MM.1S (cell line): ENCODE data around the gene NDST1.

ENCODE experiments used
- CTCF ChIP-seq: fragments of 300-600 bp; sonication (generic); IDR thresholded peaks from 2 replicates; pipeline ENCODE4 v1.5.1; 2016; ENCODE audit warnings: antibody characterized with exemption, low read length, mixed read lengths
- EZH2 ChIP-seq: fragments of 300-600 bp; sonication (generic); optimal IDR thresholded peaks from 2 replicates; pipeline ENCODE3; 2017; ENCODE audit warnings: low read depth, mild to moderate bottlenecking, antibody characterized with exemption, low read length, mixed read lengths
- EZH2phosphoT487 ChIP-seq: fragments of 300-600 bp; sonication (generic); IDR thresholded peaks from 2 replicates; pipeline ENCODE4 v1.6.1; 2018; ENCODE audit warnings: antibody characterized with exemption, low read length

GRCh38 chr5:150460781-150461180 is 47.1 kb upstream of the NDST1 start:
- TF ChIP-seq EZH2: no peak
- no peak for TF ChIP-seq CTCF
- no peak for TF ChIP-seq EZH2phosphoT487
